ENCODE data around the gene ATR. TPM values are rescaled to one million over a fixed set of nuclear protein-coding genes. Genes with fewer than 3 reads are reported as not detected.

The ATR gene
- total RNA-seq, 1 donor from 2014 or later = 26.9 TPM

DNA sequence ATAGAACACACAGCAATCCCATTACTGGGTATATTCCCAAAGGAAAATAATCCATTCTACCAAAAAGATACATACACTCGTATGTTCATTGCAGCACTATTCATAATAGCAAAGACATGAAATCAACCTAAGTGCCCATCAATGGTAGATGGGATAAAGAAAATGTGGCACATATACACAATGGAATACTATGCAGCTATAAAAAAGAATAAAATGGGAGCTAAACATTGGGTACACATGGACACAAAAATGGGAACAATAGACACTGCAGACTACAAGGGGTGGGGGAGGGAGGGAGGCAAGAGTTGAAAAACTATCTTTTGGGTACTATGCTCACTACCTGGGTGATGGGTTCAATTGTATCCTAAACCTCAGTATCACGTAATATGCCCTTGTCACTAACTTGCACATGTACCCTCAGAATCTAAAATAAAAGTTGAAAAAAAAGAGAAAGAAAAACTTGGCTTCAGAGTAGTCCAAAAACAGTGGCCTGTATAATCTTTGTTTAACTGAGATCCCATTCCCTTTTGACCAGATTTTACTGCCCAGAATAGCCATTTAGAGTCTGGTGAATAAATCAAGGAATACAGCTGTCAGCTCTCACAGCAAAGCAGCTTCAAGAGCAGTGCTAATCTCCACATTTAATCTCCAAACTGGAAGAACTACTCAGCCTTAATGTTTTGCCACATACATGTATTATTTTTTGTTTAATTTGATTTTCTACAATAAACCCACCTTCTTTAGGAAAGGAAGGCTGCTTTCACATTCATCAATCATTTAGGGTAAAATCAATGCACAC lies 76.1 kb downstream of the ATR start:
- no peak overlapping the region for H3K4me3 Mint-ChIP-seq (ENCODE audit: unreplicated experiment)
- no peaks in the 10 kb centered on the region for H3K79me2 ChIP-seq (ENCODE audit: insufficient read depth, low read length)
- no peak for TF ChIP-seq CTCF (IDR thresholded peaks at IDR 0.05; ENCODE audit: insufficient read depth, low read depth, low read length)
- TF ChIP-seq EZH2 (IDR thresholded peaks at IDR 0.05; ENCODE audit: insufficient read depth, low read length) = no peak
- H3K9ac ChIP-seq (ENCODE audit: low read length) = no peak overlapping the region
- no peak overlapping the region for H3K27ac ChIP-seq (ENCODE audit: low read depth, low read length)
- peaks cover 6% of the 10 kb centered on the region for H3K36me3 Mint-ChIP-seq (ENCODE audit: low read depth, unreplicated experiment)
- H3K4me1 ChIP-seq (ENCODE audit: insufficient read depth, low read length) = peaks cover 8% of the 10 kb centered on the region
- H3K27me3 Mint-ChIP-seq (ENCODE audit: low read depth, unreplicated experiment) = no peaks in the 10 kb centered on the region
- no peak overlapping the region for H3K4me2 ChIP-seq (ENCODE audit: low read length)
- no peak overlapping the region for H3K4me3 ChIP-seq (ENCODE audit: insufficient read depth, low read depth, low read length)
- H2AFZ ChIP-seq (ENCODE audit: low read depth, low read length) = no peak overlapping the region
- no peaks in the 10 kb centered on the region for H4K20me1 ChIP-seq (ENCODE audit: insufficient read depth, low read length)
- no peak overlapping the region for H3K27ac Mint-ChIP-seq (ENCODE audit: unreplicated experiment)
- H3K9me3 Mint-ChIP-seq (ENCODE audit: unreplicated experiment) = no peaks in the 10 kb centered on the region
- H3K36me3 ChIP-seq (ENCODE audit: insufficient read depth, low read length) = peaks cover 10% of the 10 kb centered on the region
- FAIRE-seq = no peak
- no peak for DNase-seq (ENCODE audit: low read depth)
- no peaks in the 10 kb centered on the region for H3K27me3 ChIP-seq (ENCODE audit: insufficient read depth, low read length)
- H3K9me3 ChIP-seq (ENCODE audit: insufficient read depth, low read depth, low read length) = no peaks in the 10 kb centered on the region
- H3K4me1 Mint-ChIP-seq (ENCODE audit: low read depth, unreplicated experiment) = peaks cover 17% of the 10 kb centered on the region

DNA sequence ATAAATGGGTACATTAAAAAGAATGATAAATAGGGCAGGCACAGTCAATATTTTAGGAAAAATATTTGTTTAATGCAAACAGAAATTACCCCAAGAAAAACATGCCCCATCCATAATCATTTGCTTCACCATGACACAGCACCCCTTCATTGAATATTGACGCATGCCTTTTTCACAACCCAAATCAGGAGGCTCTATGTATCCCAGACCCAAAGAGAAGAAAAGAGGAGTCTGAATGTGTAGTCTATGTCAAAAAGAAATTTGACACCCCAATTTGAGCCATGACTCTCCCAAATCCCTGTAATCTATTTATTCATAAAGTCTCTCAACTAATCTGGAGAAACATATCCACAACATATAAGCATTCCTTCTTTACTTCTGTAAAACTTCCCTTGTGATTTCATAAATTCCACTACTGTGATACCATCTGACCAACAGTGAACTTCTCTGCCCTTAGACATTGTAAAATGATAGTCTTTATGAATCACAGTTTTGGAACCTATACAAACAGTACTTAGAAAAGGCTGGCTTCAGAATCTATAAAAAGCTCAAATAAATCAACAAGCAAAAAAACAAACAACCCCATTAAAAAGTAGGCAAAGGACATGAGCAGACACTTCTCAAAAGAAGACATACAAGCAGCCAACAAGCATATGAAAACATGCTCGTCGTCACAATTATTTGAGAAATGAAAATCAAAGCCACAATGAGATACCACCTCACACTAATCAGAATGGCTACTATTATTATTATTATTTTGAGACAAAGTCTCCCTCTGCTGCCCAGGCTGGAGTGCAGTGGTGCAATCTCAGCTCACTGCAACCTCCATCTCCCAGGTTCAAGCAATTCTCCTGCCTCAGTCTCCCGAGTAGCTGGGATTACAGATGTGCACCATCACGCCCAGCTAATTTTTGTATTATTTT lies 77.3 kb downstream of the ATR start:
- peak overlapping the region; percentile 71 for H3K27ac ChIP-seq (ENCODE audit: low read depth, low read length)
- Mint-ChIP-seq H3K4me3 (ENCODE audit: unreplicated experiment) (no peak overlapping the region), H3K4me1 (ENCODE audit: low read depth, unreplicated experiment) (peaks cover 10% of the 10 kb centered on the region)

More for the DNA sequence above, 77.3 kb downstream of the ATR start:
- no peaks in the 10 kb centered on the region for H3K27me3 Mint-ChIP-seq (ENCODE audit: low read depth, unreplicated experiment)
- Histone ChIP-seq H3K27me3 (ENCODE audit: insufficient read depth, low read length) (no peaks in the 10 kb centered on the region), H3K79me2 (ENCODE audit: insufficient read depth, low read length) (no peaks in the 10 kb centered on the region), H3K36me3 (ENCODE audit: insufficient read depth, low read length) (peaks cover 10% of the 10 kb centered on the region), H3K4me3 (ENCODE audit: insufficient read depth, low read depth, low read length) (no peak overlapping the region), H3K4me1 (ENCODE audit: insufficient read depth, low read length) (peaks cover 8% of the 10 kb centered on the region), H3K4me2 (ENCODE audit: low read length) (peak overlapping the region; percentile 57), H2AFZ (ENCODE audit: low read depth, low read length) (no peak overlapping the region), H3K9ac (ENCODE audit: low read length) (peak overlapping the region; percentile 28), H4K20me1 (ENCODE audit: insufficient read depth, low read length) (no peaks in the 10 kb centered on the region), H3K9me3 (ENCODE audit: insufficient read depth, low read depth, low read length) (no peaks in the 10 kb centered on the region)
- H3K36me3 Mint-ChIP-seq (ENCODE audit: low read depth, unreplicated experiment) = peaks cover 6% of the 10 kb centered on the region
- TF ChIP-seq CTCF (IDR thresholded peaks at IDR 0.05; ENCODE audit: insufficient read depth, low read depth, low read length) = no peak
- no peak for TF ChIP-seq EZH2 (IDR thresholded peaks at IDR 0.05; ENCODE audit: insufficient read depth, low read length)
- FAIRE-seq = peak; percentile 56
- peak; percentile 89 for DNase-seq (ENCODE audit: low read depth)
- peak overlapping the region; percentile 9 for H3K27ac Mint-ChIP-seq (ENCODE audit: unreplicated experiment)
- no peaks in the 10 kb centered on the region for H3K9me3 Mint-ChIP-seq (ENCODE audit: unreplicated experiment)

All from astrocyte (in vitro differentiated cells and primary cell).